Globus pallidus (tissue), 1 donor: ENCODE results near the gene RUNX3.

Source experiments
- DNase-seq: peaks from one replicate; pipeline ENCODE4 v3.0.0-alpha.2; 2015; ENCODE audit warnings: low spot score

The RUNX3 gene

GRCh38 chr1:24881034-24881433 lies 49.0 kb downstream of the RUNX3 start:
- DNase-seq, result no peak

GRCh38 chr1:24878775-24879742 lies 51.0 kb downstream of the RUNX3 start:
- DNase-seq, result no peak

- no peak for DNase-seq
Observed at GRCh38 chr1:24878045-24878444, 52.0 kb downstream of the RUNX3 start.

- DNase-seq, result no peak
Observed at GRCh38 chr1:24875991-24876506, 54.0 kb downstream of the RUNX3 start.

GRCh38 chr1:24875257-24875656 lies 54.8 kb downstream of the RUNX3 start:
- no peak for DNase-seq

GRCh38 chr1:24874611-24875234 lies 55.4 kb downstream of the RUNX3 start:
- no peak for DNase-seq

- DNase-seq, result no peak
Observed at GRCh38 chr1:24874056-24874455, 56.0 kb downstream of the RUNX3 start.

GRCh38 chr1:24873148-24873547 lies 56.9 kb downstream of the RUNX3 start:
- DNase-seq, result no peak

GRCh38 chr1:24872061-24872850 lies 57.8 kb downstream of the RUNX3 start:
- DNase-seq, result peak; percentile 56

- DNase-seq, result no peak
Observed at GRCh38 chr1:24871306-24871901, 58.7 kb downstream of the RUNX3 start.

GRCh38 chr1:24870551-24871195 lies 59.4 kb downstream of the RUNX3 start:
- DNase-seq, result no peak

GRCh38 chr1:24868016-24868875 lies 61.8 kb downstream of the RUNX3 start:
- DNase-seq, result no peak

GRCh38 chr1:24867084-24867870 lies 62.8 kb downstream of the RUNX3 start:
- DNase-seq, result no peak

GRCh38 chr1:24866211-24867083 lies 63.6 kb downstream of the RUNX3 start:
- no peak for DNase-seq

GRCh38 chr1:24865587-24865986 lies 64.5 kb downstream of the RUNX3 start:
- DNase-seq, result no peak

GRCh38 chr1:24865168-24865567 lies 64.9 kb downstream of the RUNX3 start:
- DNase-seq, result no peak

- DNase-seq, result no peak
Observed at GRCh38 chr1:24864370-24864777, 65.7 kb downstream of the RUNX3 start.

GRCh38 chr1:24862775-24863483 lies 67.1 kb downstream of the RUNX3 start:
- DNase-seq, result no peak
